Measurements from ENCODE around the gene WDR45B.
A peak's percentile ranks its signal among the peaks of the same experiment; 100 is the strongest.
"Not testable (repeated sequence)": the region's sequence is repeated elsewhere in the genome, so short reads cannot be mapped to it uniquely, and the experiment has no call there.

WDR45B gene

GRCh38 chr17:82587234-82588086 is 60.8 kb downstream of the WDR45B start:
- no peak for DNase-seq

GRCh38 chr17:82586576-82587233 is 61.5 kb downstream of the WDR45B start:
- no peak for DNase-seq

DNA sequence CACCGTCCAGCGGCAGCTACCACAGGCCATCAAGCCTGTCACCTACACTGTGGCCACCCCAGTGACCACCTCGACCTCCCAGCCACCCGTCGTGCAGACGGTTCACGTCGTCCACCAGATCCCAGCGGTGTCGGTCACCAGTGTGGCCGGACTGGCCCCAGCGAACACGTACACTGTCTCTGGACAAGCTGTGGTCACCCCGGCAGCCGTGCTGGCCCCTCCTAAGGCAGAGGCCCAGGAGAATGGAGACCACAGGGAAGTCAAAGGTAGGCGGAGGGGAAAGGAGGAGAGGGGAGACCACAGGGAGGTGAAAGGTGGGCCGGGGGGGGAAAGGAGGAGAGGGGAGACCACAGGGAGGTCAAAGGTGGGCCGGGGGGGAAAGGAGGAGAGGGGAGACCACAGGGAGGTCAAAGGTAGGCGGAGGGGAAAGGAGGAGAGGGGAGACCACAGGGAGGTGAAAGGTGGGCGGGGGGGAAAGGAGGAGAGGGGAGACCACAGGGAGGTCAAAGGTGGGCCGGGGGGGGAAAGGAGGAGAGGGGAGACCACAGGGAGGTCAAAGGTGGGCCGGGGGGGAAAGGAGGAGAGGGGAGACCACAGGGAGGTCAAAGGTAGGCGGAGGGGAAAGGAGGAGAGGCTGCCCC is 62.2 kb downstream of the WDR45B start:
- DNase-seq = peak in 20 of 56 donors; percentile 6 to 74 (median 40)

DNA sequence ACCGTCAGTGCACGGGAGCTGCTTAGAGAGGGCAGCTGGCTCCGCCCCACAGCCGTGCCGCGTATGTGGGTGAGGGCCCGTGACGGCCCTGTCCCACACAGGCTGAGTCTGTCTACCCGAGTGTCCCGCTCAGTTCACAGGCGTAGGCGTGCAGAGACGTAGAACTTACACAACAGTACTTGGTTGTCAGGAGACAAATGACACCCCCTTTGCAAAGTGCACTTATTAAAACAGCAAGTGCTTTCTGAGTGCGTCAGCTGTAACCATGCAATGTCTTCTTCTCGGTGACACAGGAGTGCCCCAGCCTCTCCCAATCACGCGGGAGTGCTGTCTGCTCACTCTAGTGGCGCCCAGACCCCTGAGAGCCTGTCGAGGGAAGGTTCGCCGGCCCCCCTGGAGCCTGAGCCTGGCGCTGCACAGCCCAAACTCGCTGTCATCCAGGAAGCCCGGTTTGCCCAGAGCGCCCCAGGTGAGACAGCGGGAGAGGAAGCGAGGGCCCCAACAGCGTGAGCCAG is 64.5 kb downstream of the WDR45B start:
- DNase-seq = peak in 36 of 56 donors; percentile 13 to 90 (median 50)

DNA sequence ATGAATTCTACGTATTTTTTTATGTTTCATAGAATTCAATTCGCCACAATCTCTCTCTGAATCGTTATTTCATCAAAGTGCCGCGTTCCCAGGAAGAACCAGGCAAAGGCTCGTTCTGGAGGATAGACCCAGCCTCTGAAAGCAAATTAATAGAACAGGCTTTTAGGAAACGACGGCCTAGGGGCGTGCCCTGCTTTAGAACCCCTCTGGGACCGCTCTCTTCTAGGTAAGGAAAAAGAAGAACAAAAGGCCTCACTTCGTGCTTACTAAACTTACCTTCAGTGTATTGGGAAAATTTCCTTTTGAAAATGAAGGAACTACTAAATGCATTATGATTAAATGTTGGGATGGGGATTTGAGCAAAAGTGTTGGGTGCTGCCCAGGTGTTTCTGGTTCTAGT is 65.5 kb downstream of the WDR45B start:
- DNase-seq = no peak

DNA sequence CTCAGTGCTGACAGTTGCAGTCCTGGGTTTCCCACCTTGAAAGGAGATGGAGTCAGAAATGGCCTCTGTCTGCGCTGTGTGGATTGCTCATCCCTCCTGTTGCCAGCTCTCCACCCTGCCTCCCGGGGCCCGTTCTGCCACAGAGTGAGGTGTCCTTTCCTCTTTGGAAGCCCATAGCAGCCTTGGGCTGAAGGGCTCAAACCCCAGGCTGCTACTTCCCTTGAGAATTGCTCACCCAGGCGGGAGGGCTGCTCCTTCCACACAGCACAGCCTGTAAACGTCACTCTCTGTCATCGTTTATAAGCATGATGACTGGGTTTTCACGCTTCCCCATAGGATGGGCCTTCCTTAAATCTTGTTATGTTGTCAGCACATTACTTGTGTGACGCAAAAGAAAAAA is 66.0 kb downstream of the WDR45B start:
- DNase-seq = no peak

DNA sequence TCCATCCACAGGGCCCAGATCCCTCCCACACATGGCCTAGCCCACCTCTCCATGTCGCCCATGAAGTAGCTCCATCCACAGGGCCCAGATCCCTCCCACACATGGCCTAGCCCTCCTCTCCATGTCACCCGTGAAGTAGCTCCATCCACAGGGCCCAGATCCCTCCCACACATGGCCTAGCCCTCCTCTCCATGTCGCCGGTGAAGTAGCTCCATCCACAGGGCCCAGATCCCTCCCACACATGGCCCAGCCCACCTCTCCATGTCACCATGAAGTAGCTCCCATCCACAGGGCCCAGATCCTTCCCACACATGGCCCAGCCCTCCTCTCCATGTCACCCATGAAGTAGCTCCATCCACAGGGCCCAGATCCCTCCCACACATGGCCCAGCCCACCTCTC is 68.3 kb downstream of the WDR45B start:
- DNase-seq = not testable (repeated sequence)

GRCh38 chr17:82577300-82577699 is 70.9 kb downstream of the WDR45B start:
- no peak for DNase-seq

DNA sequence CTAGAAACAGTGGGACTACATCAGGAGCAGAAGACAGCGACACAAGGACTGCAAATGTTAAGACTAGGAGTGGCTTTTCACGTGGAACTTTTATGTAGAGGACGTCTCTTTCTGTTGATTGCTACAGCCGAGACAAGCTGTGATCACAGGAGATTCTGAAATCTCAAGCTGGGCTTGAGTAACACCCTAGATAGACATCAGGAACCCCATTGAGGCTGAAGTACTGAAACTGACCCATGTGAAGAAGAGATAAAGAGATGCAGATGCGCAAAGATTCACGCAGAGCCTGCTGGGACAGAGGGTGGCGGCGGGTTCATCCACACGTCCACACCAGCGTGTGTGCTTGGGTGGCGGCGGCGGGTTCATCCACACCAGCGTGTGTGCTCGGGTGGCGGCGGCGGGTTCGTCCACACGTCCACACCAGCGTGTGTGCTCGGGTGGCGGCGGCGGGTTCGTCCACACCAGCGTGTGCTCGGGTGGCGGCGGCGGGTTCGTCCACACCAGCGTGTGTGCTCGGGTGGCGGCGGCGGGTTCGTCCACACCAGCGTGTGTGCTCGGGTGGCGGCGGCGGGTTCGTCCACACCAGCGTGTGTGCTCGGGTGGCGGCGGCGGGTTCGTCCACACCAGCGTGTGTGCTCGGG is 72.5 kb downstream of the WDR45B start:
- not testable (repeated sequence) for DNase-seq

DNA sequence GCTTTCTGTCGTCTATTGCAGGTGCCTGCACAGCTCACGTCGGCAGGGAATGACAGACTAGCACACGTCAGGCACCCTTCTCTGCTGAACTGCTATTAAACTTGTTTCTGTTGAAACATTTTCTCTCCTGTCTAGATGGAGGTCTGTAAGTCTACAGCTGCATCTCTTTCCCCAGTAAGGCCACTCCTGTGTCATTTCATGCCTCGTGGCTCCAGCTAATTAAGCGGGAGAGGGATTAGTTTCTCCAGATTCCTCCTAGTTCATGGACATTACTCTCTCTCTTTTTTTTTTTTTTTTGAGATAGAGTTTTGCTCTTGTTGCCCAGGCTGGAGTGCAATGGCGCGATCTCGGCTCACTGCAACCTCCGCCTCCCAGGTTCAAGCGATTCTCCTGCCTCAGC is 74.2 kb downstream of the WDR45B start:
- no peak for DNase-seq

- no peak for DNase-seq
These were observed 76.4 kb downstream of the WDR45B start for GRCh38 chr17:82571855-82572254.

DNA sequence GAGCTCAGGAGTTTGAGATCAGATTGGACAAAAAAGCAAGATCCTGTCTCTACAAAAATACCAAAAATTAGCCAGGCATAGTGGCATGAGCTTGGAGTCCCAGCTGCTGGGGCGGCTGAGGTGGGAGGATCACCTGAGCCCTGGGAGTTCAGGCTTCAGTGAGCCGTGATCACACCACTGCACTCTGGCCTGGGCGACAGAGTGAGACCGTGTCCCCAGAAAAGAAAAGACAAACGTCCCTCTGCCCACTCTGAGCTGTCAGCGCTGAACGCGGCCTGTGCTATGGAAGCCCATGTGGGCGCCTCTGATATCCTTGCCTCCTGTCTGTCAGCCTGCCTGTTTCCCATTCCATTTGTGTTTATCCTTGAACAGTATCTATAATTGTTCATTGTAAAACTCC is 78.0 kb downstream of the WDR45B start:
- DNase-seq = no peak

DNA sequence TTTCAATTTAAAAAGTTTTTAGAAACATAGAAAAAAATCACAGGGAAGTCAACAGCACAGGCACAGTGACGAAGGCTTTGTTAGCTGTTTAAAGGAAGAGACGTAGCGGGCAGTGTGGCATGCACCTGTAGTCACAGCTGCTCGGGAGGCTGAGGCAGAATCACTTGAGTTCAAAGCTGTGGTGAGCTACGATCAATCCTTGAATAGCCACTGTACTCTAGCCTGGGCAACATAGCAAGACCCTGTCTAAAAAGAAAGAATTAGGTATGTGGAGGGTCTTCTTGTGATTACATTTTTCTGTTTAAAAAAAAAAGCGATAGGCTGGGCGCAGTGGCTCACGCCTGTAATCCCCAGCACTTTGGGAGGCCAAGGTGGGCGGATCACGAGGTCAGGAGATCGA is 78.6 kb downstream of the WDR45B start:
- no peak for DNase-seq

- no peak for DNase-seq
These were observed 79.2 kb downstream of the WDR45B start for GRCh38 chr17:82568997-82569393.

- no peak for DNase-seq
These were observed 81.0 kb downstream of the WDR45B start for GRCh38 chr17:82567286-82567685.

- DNase-seq = peak in 2 of 56 donors; percentile 8 to 32
These were observed 81.9 kb downstream of the WDR45B start for GRCh38 chr17:82566129-82566960.

- DNase-seq = peak in 1 of 56 donors; percentile 20
These were observed 82.7 kb downstream of the WDR45B start for GRCh38 chr17:82565551-82565950.

Data from nucleus accumbens (tissue), 56 donors.